IPS-NIHi11 (cell line): ENCODE measurements around the gene PHOSPHO2.
"Not testable (repeated sequence)": the region's sequence is repeated elsewhere in the genome, so short reads cannot be mapped to it uniquely, and the experiment has no call there.

Source experiments
- DNase-seq: peaks from one replicate; pipeline ENCODE4 v3.0.0; 2012; ENCODE audit warnings: mixed read lengths, low spot score

Gene PHOSPHO2

GRCh38 chr2:169684135-169684565 is 10.1 kb upstream of the PHOSPHO2 start:
- no peak for DNase-seq

DNA sequence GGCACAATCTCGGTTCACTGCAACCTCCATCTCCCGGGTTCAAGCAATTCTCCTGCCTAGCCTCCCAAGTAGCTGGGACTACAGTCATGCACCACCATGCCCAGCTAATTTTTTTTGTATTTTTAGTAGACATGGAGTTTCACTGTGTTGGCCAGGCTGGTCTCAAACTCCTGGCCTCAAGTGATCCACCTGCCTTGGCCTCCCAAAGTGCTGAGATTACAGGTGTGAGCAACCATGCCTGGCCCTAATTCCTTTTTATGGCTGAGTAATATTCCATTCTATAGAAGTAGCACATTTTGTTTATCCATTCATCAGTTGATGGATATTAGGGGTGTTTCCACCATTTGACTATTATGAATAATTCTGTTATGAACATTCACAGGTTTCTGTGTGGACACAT is 9.6 kb upstream of the PHOSPHO2 start:
- DNase-seq, result not testable (repeated sequence)

DNA sequence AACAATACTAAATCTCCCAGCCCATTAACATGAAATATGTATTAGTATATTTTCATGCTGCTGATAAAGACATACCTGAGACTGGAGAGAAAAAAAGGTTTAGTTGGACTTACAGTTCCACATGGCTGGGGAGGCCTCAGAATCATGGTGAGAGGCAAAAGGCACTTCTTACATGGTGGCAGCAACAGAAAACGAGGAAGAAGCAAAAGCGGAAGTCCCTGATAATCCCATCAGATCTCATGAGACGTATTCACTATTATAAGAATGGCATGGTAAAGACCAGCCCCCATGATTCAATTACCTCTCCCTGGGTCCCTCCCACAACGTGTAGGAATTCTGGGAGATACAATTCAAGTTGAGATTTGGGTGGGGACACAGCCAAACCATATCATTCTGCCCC is 7.4 kb upstream of the PHOSPHO2 start:
- DNase-seq, result not testable (repeated sequence)

GRCh38 chr2:169687943-169688342 is 6.3 kb upstream of the PHOSPHO2 start:
- DNase-seq, result not testable (repeated sequence)

DNA sequence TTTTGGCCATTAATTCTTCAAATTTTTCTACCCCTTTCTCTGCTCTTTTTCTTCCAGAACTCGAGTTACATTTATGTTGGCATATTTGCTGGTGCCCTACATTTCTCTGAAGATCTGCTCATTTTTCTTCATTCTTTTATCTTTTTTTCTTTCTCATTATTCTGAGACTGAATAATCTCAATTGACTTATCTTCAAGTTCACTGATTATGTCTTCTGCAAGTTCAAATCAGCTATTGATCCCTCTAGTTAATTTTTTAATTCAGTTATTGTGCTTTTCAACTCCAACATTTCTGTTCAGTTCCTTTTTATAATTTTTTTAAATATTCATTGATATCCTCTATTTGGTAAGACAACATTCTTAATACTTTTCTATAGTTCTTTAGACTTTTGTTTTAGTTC is 3.3 kb upstream of the PHOSPHO2 start:
- no peak for DNase-seq

DNA sequence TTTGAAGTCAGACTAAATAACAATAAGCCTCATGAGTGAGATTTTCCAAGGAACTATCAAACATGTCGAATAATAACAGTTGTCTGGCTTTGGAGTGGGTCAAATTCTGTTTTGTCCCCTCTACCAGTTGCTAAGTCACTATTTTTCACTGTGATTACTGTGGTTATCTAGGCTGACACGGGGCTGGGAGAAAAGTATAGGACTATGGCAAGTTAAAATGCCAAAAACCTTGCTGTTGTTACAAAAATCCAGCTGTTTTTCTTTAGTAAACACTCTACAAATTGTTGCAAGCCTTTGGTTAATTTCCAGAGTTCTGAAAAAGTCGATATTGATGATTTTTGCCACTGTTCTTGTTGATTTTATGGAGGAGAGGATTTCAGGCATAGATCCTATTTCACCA is 1.6 kb upstream of the PHOSPHO2 start:
- no peak for DNase-seq

GRCh38 chr2:169693360-169693759 is 909 bp upstream of the PHOSPHO2 start:
- no peak for DNase-seq

DNA sequence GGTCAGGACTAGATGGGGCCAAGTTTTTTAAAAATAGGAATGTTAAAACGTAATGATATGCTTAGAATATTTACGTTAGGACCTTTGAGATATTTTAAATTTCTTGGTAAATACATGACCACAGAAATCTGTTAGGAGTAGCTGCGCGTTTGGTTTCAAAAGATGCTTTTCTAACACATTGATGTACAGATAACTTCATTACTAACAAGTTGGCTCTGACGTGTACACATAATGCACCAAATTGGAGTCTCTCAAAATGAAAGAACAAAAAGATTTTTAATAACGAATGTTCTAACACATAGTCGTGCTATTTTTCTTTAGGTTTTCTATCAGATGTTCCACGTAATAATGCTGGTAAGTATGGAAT is 608 bp downstream of the PHOSPHO2 start:
- no peak for DNase-seq

DNA sequence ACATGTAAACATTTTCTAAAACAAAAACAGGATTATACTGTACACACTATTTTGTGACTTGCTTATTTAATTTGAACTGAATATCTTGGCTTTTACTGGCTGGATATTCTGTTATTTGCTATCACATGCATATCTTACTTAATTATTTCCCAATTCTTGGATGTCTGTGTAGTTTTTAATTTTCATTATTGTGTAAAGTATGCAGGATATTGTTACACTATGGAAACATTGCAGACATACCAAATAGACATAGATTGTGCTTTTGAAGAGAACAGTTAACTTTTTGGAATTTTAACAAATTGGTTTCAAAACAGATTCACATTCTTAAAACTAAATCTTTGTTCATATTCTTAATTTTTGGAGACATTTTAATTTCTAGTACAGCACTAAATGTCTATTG is 2.1 kb downstream of the PHOSPHO2 start:
- no peak for DNase-seq

DNA sequence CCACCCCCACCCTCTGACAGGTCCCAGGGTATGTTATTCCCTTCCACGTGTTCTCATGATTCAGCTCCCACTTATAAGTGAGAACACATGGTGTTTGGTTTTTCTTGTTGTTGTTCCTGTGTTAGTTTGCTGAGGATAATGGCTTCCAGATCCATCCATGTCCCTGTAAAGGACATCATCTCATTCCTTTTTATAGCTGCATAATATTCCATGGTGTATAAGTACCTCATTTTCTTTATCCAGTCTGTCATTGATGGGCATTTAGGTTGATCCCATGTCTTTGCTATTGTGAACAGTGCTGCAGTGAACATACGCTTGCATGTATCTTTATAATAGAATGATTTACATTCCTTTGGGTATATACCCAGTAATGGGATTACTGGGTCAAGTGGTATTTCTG is 4.9 kb downstream of the PHOSPHO2 start:
- not testable (repeated sequence) for DNase-seq

GRCh38 chr2:169702996-169703395 is 8.7 kb downstream of the PHOSPHO2 start:
- DNase-seq, result no peak

GRCh38 chr2:169704160-169704708 is 10.0 kb downstream of the PHOSPHO2 start:
- DNase-seq, result no peak

GRCh38 chr2:169705927-169706326 is 11.7 kb downstream of the PHOSPHO2 start:
- DNase-seq, result no peak

- DNase-seq, result no peak
Observed at GRCh38 chr2:169707626-169708025, 13.4 kb downstream of the PHOSPHO2 start.

DNA sequence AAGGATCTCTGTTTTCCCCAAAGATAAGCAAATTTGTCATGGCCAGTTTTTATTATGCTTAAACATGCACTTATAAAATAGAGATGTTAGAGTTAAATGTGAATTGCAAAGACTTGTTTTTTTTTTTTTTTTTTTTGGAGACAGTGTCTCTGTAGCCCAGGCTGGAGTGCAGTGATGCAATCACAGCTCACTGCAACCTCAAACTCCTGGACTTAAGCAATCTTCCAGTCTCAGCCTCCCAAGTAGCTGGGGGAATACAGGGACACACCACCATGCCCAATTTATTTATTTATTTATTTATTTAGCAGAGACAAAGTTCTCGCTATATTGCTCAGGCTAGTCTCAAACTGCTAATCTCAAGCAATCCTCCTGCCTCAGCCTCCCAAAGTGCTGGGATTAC is 15.1 kb downstream of the PHOSPHO2 start:
- no peak for DNase-seq

DNA sequence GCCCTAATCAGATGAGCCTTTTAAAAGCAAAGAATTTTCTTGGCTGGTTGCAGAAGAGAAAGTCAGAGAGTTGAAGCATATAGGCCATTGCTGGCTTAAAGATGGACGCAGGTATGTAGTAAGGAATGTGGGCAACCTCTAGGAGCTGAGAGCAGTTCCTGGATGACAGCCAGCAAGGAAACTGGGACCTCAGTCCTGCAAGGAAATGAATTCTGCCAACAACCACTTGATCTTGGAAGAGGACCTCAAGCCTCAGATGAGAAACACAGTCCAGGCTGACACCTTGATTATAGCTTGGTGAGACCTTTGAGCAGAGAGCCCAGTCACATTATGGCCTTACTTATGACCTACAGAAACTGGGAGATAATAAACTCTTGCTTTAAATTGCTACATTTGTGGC is 15.7 kb downstream of the PHOSPHO2 start:
- no peak for DNase-seq

DNA sequence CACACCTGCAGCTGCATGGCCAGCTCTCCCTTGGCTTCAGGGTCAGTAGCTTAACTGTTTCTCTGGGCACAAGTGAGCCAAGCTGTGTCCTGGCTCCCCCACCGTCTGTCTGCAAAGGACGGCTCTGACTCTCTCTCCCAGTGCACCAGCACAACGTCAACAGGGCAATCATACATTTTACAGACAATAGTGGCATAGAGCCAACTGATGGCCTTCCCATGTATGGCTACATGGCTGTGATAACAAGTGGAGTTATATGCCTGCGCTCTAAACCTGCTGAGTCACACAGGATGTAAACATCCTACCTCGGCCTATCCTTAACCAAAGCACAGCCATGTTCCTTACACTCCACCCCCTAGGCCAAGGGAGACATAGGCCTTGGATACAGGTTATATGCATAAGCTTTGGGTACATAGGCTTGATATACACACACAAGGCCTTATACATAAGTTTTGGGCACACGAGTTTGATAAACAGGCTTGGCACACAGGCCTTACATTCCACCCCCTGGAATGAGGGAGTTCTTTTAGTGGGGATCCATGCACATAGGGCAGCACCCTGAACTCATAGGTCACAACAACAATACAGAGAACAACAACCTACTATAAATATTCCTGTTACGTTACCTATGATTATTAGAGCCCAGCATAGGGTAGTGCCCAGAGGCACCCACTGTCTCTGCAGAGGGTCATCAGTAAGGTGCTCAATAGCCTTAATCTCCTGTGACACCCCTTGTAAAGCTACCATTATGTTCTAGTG is 17.7 kb downstream of the PHOSPHO2 start:
- no peak for DNase-seq

DNA sequence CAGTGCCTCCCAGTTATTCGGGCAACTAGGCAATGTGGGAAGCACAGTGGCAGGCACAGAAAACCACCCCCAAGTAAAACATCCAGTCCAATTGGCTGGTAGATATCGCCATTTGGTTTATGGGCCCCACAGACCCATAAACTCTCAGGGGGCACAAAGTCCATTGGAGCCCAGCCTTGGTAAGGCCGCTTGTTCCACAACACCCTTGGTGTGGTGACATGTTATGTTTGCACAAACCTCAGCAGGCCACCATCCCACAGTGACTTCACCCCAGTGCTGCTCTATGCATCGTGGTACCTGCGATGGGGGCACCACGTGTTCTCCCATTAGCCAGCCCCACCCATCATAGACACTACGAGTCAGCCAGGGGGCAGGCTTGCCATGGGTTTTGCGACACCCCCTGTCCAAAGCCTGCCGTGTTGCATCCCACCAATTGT is 18.5 kb downstream of the PHOSPHO2 start:
- DNase-seq, result no peak

DNA sequence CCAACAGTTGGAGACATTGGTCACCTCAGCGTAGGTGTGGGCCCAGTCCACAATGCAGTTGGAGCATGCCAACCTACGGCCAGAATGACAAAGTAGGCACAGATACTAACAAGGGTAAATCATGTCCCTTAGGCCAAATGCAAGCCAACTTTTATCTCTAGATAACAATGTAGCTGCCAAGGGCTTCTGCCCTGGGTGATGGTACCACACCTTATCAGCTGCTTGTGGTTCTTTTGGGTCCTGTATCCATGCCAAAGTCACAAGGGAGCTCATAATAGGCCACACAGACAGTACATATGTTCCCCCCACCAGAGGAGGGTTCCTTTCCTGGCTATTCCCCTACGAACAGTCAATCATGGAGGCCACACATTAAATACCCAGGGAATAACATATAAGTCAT is 19.1 kb downstream of the PHOSPHO2 start:
- no peak for DNase-seq

- no peak for DNase-seq
Observed at GRCh38 chr2:169714699-169715098, 20.4 kb downstream of the PHOSPHO2 start.

DNA sequence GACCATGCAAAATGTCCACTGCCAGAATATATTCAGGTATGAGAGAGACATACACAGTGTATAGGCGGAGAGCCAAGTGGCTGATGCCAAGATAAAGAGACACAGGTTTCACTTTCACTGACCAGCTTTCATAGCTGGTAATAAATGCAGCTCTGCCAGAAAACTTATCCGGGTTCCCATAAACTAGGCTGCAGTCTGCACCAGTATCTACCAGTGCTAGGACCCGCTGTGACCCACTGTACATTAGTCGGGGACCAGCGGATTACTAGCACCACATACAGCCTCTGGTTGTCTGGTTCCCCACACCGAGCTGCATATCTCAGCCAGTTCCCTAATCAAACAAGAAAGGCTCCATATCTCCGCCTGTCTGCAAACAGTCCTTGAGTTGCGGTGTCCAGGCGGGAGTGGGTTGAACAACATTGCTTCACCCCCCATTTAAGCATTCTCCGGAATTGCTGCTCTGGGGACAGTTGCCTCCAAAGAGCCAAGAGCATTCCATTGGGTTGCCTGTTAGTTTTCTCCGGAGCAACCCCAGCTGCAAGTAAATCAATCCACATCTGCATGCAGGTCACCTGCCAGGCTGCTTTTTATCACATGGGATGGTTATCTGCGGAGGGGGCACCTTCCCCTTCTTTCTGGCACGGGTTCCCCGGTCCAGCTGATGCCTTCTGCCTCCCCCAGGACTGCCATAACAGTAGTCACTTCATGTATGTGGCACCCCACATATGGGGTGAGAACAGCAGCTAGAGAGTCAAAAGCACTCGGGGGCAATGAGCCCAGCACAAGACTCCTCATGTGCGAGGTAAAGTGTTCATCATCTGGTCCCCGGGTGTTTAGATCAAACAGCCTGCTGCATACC is 21.3 kb downstream of the PHOSPHO2 start:
- DNase-seq, result no peak

DNA sequence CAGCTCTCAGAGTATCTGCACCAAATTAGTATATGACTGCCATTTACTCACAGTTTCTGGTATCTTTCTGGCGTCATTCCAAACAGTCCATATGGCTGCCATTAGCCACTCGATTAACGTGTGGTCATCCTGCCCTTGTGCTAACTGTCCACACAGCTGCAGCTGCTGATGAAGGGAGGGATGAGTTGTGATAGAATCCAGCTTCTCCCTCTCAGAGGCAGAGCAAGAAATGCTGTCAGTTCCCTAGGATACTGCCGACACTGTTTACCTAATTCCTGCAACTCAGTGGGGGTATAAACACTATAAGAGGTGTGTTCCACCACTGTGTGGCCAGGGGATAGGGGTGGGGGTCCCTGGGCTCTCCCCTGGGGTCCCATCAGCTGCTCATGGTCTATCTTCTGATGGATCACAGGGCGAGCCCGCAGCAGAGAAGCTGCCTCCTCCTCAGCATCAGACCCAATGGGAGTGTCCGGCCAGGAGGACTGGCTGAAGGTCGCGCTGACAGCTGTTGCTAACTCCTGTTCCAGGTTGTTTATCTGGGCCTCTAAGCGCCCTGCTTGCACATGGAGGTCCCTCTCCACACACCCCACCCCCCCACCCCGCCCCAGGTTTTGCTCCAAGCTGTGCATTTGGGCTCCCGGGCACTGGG is 22.1 kb downstream of the PHOSPHO2 start:
- no peak for DNase-seq
